Ovary (tissue), 9 donors: ENCODE measurements around the gene FOXD4L6. TPM values are rescaled to one million over a fixed set of nuclear protein-coding genes. Genes with fewer than 3 reads are reported as not detected.
"Not testable (repeated sequence)": the region's sequence is repeated elsewhere in the genome, so short reads cannot be mapped to it uniquely, and the experiment has no call there.

Experiments
- DNase-seq, 5 donors: peaks; one replicate each; pipeline ENCODE4 v3.0.0-alpha.2; 2019 to 2020
- H3K27ac ChIP-seq, 2 donors: fragments of 200-600 bp; one replicate each; pipeline versions ENCODE4 v1.5.1 to v1.8.0; 2019 to 2022
- H3K27me3 ChIP-seq: fragments of 200-600 bp; one replicate; pipeline ENCODE4 v1.8.0; 2022
- H3K36me3 ChIP-seq: fragments of 200-600 bp; sonication (generic); one replicate; pipeline ENCODE4 v1.5.1; 2019
- H3K4me1 ChIP-seq: one replicate; pipeline ENCODE4 v1.8.1; 2013; ENCODE audit warnings: mild to moderate bottlenecking, moderate library complexity; ENCODE audit not compliant: insufficient read depth
- H3K4me3 ChIP-seq: fragments of 200-600 bp; sonication (generic); one replicate; pipeline ENCODE4 v1.5.1; 2017
- H3K9me3 ChIP-seq, 2 donors: fragments of 200-600 bp in 1 of 2; sonication (generic) in 1 of 2; one replicate each; pipeline versions ENCODE4 v1.5.1 to v1.8.1; 2013 to 2019; ENCODE audit warnings: mild to moderate bottlenecking in 1 of 2, moderate library complexity in 1 of 2
- WGBS, 3 donors: extraction: QIAGEN DNeasy Blood & Tissue Kit in 1 of 3; methylation state at CpG; one replicate each; pipeline versions ENCODE4 v1.1.5 to v1.1.7; 2013 to 2017; 5-methylcytosine and 5-hydroxymethylcytosine counted together
- intact Hi-C, 4 donors: fragments of 100-400 bp; cut with DNase I; formaldehyde crosslinking; loops; one replicate each; pipeline versions ENCODE4 v1.11.0 to v1.15.1; 2022 to 2023
- polyA plus RNA-seq, 2 donors: library from polyadenylated mRNA; stranded (reverse); fragments of 200-250 nt in 1 of 2; fragments of 350-450 nt in 1 of 2; fragmentation: Illumina TruSeq in 1 of 2; extraction: RNeasy Lipid Tissue Mini Kit (QIAGEN cat#74804) in 1 of 2; gene quantifications; one replicate each; pipeline ENCODE4 v1.2.3, GENCODE V29; 2013 to 2014
- total RNA-seq, 7 donors: library from RNA; depleted of rRNA in 2 of 7; stranded (reverse); fragments of >200 nt in 2 of 7; fragmentation: NEBNext Ultra II Directional in 3 of 7; extraction: Animal tissue kit (Norgen Biotek cat#: 25700) in 3 of 7; gene quantifications; one replicate each; pipeline versions ENCODE4 v1.1.0 to v1.2.4, GENCODE V29; 2016 to 2023
- donor health status: DM: no; HTN: no; CAD: no; lungs with moderate emphysema.
- donor health status: DM: no; HTN: no; CAD: no.
- donor health status: Bipolar disorder and iron deficiency.
- donor health status: DM: yes; HTN: yes; CAD: no.
- donor health status: DM: no; HTN: no; CAD: no.
- donor health status: DM: yes; HTN: yes; CAD: no.

FOXD4L6 gene
- total and polyA plus RNA-seq, 9 donors, result not detected

DNA sequence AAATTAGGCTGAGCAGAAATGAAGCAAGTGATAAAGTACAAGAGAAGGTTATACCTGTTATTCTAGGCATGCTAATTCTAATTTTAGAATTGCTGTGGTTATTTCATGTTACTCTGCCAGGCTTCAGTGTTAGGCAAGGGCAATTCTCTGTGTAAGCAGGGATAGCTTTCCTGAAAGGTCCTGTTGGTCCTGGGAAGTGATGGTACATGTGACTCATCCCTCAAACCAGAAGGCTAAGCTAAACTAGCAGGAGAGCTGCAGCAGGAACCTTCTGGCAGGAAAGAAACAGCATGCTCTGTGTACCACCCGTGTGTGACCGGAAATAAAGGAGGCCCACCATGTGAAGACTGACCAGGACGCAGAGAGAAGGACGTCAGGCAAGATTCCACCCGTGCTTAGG is 8.8 kb downstream of the FOXD4L6 start:
- H3K36me3 ChIP-seq, DNase-seq, H3K27ac ChIP-seq, H3K4me3 ChIP-seq, H3K9me3 ChIP-seq, H3K4me1 ChIP-seq, H3K27me3 ChIP-seq, intact Hi-C loops: not testable (repeated sequence)
- WGBS, 3 donors, result no CpG with 5 or more reads among the region's 5 CpGs

DNA sequence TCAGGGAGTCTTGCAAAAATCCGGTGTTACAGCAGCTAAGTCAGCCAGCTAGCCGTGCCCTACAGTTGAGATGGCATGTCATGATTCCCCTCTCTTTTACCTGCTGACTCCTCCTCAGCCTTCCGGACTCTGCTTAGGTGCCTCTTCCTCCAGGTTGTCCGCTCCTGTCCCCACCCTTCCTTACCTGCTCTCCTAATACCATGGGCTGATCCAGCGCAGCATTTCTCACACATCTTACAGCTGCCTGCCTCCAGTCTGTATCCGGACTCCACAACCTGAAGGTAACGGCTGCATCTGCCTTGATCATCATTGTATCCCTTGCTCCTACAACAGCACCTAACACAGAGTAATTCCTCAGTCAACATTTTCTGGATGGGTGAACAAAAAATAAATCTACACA is 9.2 kb downstream of the FOXD4L6 start:
- intact Hi-C loops, H3K4me3 ChIP-seq, DNase-seq, H3K4me1 ChIP-seq, H3K27ac ChIP-seq, H3K36me3 ChIP-seq, H3K9me3 ChIP-seq, H3K27me3 ChIP-seq: not testable (repeated sequence)
- 39 to 52% (median 49%) methylated on average over 7 of the region's 7 CpGs for WGBS, 3 donors

DNA sequence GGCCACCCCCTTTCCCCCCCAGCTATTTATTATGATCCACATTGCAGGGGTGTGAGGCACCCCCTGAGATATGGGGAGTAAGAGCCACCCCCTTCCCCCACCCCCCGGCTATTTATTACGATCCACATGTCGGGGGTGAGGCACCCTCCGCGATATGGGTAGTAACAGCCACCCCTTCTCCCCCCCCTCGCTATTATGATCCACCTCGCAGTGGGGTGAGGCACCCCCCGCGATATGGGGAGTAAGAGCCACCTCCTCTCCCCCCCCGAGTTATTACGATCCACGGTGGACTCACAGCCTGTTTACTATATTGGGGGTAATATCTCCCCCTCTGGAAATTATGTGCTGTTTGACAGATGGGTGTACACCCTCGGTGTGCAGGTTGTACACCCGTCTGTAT is 15.1 kb downstream of the FOXD4L6 start:
- H3K27me3 ChIP-seq, DNase-seq, H3K4me1 ChIP-seq, intact Hi-C loops, H3K4me3 ChIP-seq, H3K36me3 ChIP-seq, H3K27ac ChIP-seq, H3K9me3 ChIP-seq: not testable (repeated sequence)
- WGBS, 3 donors, result 53% methylated on average over 9 of the region's 14 CpGs; no CpG with 5 or more reads in 2 of the 3 donors

DNA sequence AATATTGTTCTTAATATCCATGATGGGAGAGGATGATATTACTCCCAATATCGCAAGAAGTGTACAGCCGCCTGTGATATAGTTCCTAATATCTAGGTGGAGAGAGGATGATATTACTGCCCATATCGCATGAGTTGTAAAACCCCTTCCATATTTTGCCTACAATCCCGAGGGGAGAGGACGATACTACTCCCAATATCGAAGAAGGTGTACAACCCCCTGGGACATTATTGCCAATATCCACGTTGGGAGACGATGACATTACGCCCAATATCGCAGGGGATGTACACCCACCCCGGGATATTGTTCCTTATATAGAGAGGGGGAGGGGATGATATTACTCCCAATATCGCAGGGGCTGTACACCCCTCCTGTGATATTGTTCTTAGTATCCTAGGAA is 17.1 kb downstream of the FOXD4L6 start:
- DNase-seq, H3K9me3 ChIP-seq, H3K36me3 ChIP-seq, H3K4me3 ChIP-seq, H3K27ac ChIP-seq, H3K4me1 ChIP-seq, intact Hi-C loops, H3K27me3 ChIP-seq: not testable (repeated sequence)
- 78 to 82% (median 79%) methylated on average over 11 to 12 of the region's 12 CpGs for WGBS, 3 donors

DNA sequence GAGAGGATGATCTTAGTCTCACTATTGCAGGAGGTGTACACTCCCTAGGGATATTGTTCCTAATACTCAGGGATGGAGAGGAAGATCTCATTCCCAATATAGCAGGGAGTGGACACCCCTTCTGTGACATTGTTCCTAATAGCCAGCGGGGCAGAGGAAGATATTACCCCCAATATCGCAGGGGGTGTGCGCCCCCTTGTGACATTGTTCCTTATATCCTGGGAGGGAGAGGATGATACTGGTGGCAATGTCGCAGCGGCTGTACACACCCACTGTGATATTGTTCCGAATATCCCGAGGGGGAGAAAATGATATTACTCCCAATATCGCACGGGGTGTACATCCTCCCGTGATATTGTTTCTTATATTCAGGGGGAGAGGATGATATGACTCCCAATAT is 17.6 kb downstream of the FOXD4L6 start:
- H3K9me3 ChIP-seq, DNase-seq, H3K36me3 ChIP-seq, H3K27me3 ChIP-seq, H3K4me1 ChIP-seq, H3K27ac ChIP-seq, intact Hi-C loops, H3K4me3 ChIP-seq: not testable (repeated sequence)
- 40 to 55% (median 48%) methylated on average over 9 to 10 of the region's 10 CpGs for WGBS, 3 donors

DNA sequence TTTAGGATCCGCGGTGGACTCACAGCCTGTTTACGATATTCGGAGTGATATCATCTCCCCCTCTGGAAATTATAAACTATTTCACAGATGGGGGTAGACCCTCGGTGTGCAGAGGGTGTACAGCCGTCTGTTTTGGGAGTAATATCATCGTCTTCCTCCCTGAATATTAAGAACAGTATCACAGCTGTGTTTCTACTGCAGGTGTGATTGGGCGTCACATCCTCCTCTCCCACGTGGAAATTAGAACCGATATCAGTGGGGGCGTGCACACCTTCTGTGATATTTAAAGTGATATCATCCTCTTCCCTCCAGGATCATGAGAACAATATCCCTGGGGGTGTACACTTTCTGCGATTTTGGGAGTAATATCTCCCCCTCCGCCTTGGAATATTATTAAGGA is 19.2 kb downstream of the FOXD4L6 start:
- 12 to 34% (median 28%) methylated on average over 4 to 7 of the region's 13 CpGs for WGBS, 3 donors
- H3K9me3 ChIP-seq, H3K4me3 ChIP-seq, H3K27ac ChIP-seq, H3K27me3 ChIP-seq, DNase-seq, H3K4me1 ChIP-seq, intact Hi-C loops, H3K36me3 ChIP-seq: not testable (repeated sequence)

DNA sequence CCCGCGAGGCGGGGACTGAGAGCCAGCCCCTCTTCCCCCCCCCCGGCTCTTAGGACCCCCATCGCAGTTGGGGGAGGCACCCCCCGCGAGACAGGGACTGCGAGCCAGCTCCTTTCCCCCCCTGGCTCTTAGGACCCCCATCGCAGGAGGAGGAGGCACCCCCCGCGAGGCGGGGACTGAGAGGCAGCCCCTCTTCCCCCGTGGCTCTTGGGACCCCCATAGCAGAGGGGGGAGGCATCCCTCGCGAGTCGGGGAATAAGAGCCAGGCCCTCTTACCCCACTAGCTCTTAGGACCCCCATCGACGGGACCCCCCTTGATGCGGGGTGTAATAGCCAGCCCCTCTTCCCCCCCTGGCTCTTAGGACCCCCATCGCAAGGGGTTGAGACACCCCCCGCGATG is 19.7 kb downstream of the FOXD4L6 start:
- H3K27ac ChIP-seq, H3K36me3 ChIP-seq, DNase-seq, H3K27me3 ChIP-seq, intact Hi-C loops, H3K4me3 ChIP-seq, H3K4me1 ChIP-seq, H3K9me3 ChIP-seq: not testable (repeated sequence)
- WGBS, 3 donors, result 10% methylated on average over 17 of the region's 22 CpGs; no CpG with 5 or more reads in 2 of the 3 donors

DNA sequence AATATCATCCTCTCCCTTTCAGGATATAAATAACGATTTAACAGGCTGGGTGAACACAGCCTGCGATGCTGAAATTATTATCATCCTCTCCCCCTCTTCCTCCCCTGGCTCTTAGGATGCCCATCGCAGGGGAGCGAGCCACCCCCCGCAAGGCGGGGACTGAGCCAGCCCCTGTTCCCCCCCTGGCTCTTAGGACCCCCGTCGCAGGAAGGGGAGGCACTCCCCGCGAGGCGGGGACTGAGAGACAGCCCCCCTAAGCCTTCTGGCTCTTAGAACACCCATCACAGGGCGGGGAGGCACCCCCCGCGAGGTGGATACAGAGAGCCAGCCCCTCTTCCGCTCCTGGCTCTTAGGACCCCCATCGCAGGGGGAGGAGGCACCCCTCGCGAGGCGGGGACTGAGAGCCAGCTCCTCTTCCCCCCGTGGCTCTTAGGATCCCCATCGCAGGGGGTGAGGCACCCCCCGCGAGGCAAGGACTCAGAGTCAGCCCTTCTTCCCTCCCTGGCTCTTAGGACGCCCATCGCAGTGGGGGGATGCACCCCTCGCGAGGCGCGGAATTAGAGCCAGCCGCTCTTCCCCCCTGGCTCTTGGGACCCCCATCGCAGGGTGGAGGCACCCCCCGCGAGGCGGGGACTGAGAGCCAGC is 21.9 kb downstream of the FOXD4L6 start:
- H3K4me1 ChIP-seq, intact Hi-C loops, H3K27me3 ChIP-seq, H3K9me3 ChIP-seq, H3K4me3 ChIP-seq, DNase-seq, H3K36me3 ChIP-seq, H3K27ac ChIP-seq: not testable (repeated sequence)
- 0 to 18% (median 14%) methylated on average over 2 to 25 of the region's 34 CpGs for WGBS, 3 donors

DNA sequence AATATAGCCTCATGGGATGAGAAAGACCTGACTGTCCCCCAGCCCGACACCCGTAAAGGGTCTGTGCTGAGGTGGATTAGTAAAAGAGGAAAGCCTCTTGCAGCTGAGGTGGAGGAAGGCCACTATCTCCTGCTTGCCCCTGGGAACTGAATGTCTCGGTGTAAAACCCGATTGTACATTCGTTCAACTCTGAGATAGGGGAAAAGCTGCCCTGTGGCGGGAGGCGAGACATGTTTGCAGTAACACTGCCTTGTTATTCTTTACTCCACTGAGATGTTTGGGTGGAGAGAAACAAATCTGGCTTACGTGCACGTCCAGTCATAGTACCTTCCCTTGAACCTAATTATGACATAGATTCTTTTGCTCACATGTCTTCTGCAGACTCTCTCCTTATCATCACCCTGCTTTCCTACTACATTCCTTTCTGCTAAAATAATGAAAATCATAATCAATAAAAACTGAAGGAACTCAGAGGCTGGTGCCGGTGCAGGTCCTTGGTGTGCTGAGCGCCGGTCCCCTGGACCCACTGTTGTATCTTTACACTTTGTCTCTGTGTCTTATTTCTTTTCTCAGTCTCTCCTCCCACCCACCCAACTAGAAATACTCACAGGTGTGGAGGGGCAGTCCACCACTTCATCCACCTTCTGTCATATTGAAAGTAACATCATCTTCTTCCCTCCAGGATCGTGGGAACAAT is 22.8 kb downstream of the FOXD4L6 start:
- H3K9me3 ChIP-seq, H3K4me3 ChIP-seq, DNase-seq, H3K27me3 ChIP-seq, H3K36me3 ChIP-seq, H3K27ac ChIP-seq, H3K4me1 ChIP-seq, intact Hi-C loops: not testable (repeated sequence)
- WGBS, 3 donors, result 14 to 31% (median 30%) methylated on average over 8 to 10 of the region's 13 CpGs

DNA sequence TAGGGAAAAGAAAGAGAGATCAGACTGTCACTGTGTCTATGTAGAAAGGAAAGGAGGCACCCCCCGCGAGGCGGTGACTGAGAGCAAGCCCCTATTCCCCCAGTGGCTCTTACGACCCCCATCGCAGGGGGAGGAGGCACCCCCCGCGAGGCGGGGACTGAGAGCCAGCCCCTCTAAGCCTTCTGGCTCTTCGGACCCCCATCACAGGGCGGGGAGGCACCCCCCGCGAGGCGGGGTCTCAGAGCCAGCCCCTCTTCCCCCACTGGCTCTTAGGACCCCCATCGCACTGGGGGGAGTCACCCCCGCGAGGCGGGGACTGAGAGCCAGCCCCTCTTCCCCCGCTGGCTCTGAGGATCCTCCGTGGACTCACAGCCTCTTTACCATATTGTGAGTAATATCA is 23.9 kb downstream of the FOXD4L6 start:
- H3K36me3 ChIP-seq, H3K4me3 ChIP-seq, DNase-seq, H3K27me3 ChIP-seq, H3K4me1 ChIP-seq, intact Hi-C loops, H3K27ac ChIP-seq, H3K9me3 ChIP-seq: not testable (repeated sequence)
- 10 to 26% (median 18%) methylated on average over 4 to 12 of the region's 19 CpGs for WGBS, 3 donors

DNA sequence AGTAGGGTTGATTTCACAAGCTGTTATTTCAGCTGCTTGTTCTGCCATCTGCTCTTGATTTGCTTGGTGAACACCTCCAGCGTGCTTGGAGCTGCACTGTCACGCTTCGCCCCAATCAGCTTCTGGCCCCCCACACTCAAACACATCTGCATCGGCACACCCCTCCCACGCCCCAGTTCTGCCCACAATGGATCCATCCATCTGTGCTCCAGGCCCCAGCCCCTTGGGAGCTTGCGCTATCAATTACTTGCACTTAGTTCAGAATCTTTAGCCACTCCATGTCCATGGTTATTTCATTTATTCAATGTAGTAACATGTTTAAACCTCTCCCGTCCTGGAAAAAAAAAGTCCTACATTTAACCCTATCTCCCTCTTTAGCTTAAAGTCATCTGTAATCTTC is 28.0 kb downstream of the FOXD4L6 start:
- H3K4me3 ChIP-seq, H3K36me3 ChIP-seq, DNase-seq, H3K27me3 ChIP-seq, intact Hi-C loops, H3K9me3 ChIP-seq, H3K4me1 ChIP-seq, H3K27ac ChIP-seq: not testable (repeated sequence)
- 59 to 76% (median 74%) methylated on average over 4 to 7 of the region's 7 CpGs for WGBS, 3 donors

DNA sequence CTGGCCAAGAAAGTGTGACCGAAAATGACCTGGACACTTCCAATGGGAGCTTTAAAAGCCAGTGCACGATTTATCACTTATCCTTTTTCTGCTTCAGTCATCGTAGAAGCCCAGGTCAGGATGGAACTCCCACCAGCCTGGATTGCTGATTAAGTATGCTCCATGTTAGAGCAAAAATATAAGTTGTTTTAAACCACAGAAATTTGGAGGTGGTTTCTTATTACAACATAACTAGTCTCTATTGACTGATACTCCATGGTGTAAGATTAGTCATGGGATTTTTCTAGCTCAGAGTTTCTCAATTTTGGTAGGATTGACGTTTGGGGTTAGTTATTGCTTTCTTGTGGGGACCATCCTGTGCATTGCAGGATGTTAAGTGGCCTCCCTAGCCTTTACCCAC is 29.7 kb downstream of the FOXD4L6 start:
- 59 to 64% (median 64%) methylated on average over 4 of the region's 4 CpGs for WGBS, 3 donors
- H3K9me3 ChIP-seq, DNase-seq, H3K4me1 ChIP-seq, H3K4me3 ChIP-seq, H3K27ac ChIP-seq, H3K36me3 ChIP-seq, H3K27me3 ChIP-seq, intact Hi-C loops: not testable (repeated sequence)
